ENCODE results near the gene AUH.

Gene AUH

DNA sequence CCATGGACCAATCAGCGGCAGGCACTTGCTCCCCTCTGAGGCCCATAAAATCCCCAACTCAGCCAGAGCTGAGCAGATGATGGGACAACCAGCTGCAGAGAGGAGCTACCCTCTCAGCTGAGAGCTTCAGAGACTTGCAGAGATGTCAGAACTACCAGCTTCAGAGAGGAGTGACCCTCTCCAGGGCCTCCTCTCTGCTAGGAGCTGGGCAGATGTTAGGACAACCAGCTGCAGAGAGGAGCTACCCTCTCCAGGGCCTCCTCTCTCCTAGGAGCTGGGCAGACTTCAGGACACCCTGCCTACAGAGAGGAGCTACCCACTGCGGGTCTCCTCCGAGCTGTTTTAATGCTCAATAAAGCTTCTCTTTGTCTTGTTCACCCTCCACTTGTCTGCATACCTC lies 3.0 kb upstream of the AUH start:
- Histone ChIP-seq H3K4me3 (replicated peaks; ENCODE audit: insufficient read depth, low read length) (no peak overlapping the region), H3K27ac (replicated peaks) (no peak overlapping the region), H3K27me3 (ENCODE audit: insufficient read depth, poor library complexity, severe bottlenecking) (no peaks in the 10 kb centered on the region)
- DNase-seq (ENCODE audit: low read depth in 1 of 2, low spot score in 1 of 2), result no peak
- TF ChIP-seq POLR2AphosphoS5 (IDR thresholded peaks at IDR 0.05; ENCODE audit: low read depth) (no peak), GABPA (IDR thresholded peaks at IDR 0.05; ENCODE audit: low read depth) (no peak), SPI1 (IDR thresholded peaks at IDR 0.05; ENCODE audit: borderline replicate concordance, low read depth) (no peak)
- TF ChIP-seq, protein P1, sequence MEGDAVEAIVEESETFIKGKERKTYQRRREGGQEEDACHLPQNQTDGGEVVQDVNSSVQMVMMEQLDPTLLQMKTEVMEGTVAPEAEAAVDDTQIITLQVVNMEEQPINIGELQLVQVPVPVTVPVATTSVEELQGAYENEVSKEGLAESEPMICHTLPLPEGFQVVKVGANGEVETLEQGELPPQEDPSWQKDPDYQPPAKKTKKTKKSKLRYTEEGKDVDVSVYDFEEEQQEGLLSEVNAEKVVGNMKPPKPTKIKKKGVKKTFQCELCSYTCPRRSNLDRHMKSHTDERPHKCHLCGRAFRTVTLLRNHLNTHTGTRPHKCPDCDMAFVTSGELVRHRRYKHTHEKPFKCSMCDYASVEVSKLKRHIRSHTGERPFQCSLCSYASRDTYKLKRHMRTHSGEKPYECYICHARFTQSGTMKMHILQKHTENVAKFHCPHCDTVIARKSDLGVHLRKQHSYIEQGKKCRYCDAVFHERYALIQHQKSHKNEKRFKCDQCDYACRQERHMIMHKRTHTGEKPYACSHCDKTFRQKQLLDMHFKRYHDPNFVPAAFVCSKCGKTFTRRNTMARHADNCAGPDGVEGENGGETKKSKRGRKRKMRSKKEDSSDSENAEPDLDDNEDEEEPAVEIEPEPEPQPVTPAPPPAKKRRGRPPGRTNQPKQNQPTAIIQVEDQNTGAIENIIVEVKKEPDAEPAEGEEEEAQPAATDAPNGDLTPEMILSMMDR (IDR thresholded peaks at IDR 0.05; ENCODE audit: insufficient read depth, low read length), result no peak
- TF ChIP-seq, protein P2, sequence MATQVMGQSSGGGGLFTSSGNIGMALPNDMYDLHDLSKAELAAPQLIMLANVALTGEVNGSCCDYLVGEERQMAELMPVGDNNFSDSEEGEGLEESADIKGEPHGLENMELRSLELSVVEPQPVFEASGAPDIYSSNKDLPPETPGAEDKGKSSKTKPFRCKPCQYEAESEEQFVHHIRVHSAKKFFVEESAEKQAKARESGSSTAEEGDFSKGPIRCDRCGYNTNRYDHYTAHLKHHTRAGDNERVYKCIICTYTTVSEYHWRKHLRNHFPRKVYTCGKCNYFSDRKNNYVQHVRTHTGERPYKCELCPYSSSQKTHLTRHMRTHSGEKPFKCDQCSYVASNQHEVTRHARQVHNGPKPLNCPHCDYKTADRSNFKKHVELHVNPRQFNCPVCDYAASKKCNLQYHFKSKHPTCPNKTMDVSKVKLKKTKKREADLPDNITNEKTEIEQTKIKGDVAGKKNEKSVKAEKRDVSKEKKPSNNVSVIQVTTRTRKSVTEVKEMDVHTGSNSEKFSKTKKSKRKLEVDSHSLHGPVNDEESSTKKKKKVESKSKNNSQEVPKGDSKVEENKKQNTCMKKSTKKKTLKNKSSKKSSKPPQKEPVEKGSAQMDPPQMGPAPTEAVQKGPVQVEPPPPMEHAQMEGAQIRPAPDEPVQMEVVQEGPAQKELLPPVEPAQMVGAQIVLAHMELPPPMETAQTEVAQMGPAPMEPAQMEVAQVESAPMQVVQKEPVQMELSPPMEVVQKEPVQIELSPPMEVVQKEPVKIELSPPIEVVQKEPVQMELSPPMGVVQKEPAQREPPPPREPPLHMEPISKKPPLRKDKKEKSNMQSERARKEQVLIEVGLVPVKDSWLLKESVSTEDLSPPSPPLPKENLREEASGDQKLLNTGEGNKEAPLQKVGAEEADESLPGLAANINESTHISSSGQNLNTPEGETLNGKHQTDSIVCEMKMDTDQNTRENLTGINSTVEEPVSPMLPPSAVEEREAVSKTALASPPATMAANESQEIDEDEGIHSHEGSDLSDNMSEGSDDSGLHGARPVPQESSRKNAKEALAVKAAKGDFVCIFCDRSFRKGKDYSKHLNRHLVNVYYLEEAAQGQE (IDR thresholded peaks at IDR 0.05; ENCODE audit: insufficient replicate concordance, low read depth), result no peak

DNA sequence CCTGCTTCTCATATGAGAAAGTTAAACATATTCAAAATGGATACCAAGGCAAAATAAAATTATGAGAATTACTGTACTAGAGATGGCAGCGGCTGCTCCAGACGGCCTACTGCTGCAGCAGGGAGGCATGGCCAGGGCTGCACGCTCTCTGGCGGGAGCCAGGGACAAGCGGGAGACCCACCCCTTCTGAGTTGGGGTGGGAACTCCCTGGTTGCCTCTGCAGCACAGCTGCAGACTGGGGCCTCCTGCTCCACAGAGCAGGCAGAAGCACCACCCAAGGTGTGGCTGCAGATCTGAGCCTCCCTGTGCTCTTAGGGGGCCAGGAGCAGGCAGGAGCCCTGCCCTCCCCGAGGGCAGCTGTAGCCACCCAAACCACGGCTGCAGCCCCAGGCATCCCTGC lies 2.3 kb upstream of the AUH start:
- TF ChIP-seq, protein P1 (IDR thresholded peaks at IDR 0.05; ENCODE audit: insufficient read depth, low read length), result no peak
- no peak for TF ChIP-seq SPI1 (IDR thresholded peaks at IDR 0.05; ENCODE audit: borderline replicate concordance, low read depth)
- TF ChIP-seq, protein P2 (IDR thresholded peaks at IDR 0.05; ENCODE audit: insufficient replicate concordance, low read depth), result no peak
- no peak for TF ChIP-seq GABPA (IDR thresholded peaks at IDR 0.05; ENCODE audit: low read depth)
- TF ChIP-seq POLR2AphosphoS5 (IDR thresholded peaks at IDR 0.05; ENCODE audit: low read depth), result no peak
- no peak for DNase-seq (ENCODE audit: low read depth in 1 of 2, low spot score in 1 of 2)

DNA sequence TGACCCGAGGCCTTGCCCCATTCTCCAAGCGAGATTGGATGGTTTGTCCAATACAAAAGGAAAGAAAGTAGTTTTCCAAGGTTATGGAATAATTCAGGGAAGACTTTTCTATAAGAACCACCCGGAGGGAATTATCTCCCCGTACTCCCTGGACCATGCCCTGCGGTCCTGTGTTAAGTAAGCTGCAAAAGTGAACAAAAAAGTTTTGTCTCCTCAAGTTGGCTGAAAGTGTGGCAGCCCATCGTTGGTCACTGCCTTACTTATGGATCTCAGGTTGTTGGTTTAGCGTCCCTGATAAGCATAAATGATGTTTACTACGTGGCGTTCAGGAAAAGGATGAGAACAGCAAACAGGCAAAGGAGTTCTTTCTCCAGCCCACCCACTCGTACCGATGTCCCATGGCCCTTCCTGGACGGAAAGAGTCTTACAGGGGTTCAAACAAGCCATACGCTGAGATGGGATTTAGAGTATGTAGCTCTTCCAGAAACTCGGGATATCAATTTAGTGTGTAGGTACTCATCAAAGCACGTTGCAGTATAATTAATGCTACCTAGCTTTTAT lies 413 bp upstream of the AUH start:
- DNase-seq (ENCODE audit: low read depth in 1 of 2, low spot score in 1 of 2), result no peak
- peak overlapping the region; percentile 23; the same call in 1 of the 2 replicates for H3K4me3 ChIP-seq (replicated peaks; ENCODE audit: insufficient read depth, low read length)
- no peaks in the 10 kb centered on the region for H3K27me3 ChIP-seq (ENCODE audit: insufficient read depth, poor library complexity, severe bottlenecking)
- H3K27ac ChIP-seq (replicated peaks), result no peak overlapping the region
- TF ChIP-seq, protein P1 (IDR thresholded peaks at IDR 0.05; ENCODE audit: insufficient read depth, low read length), result no peak
- no peak for TF ChIP-seq POLR2AphosphoS5 (IDR thresholded peaks at IDR 0.05; ENCODE audit: low read depth)
- TF ChIP-seq, protein P2 (IDR thresholded peaks at IDR 0.05; ENCODE audit: insufficient replicate concordance, low read depth), result no peak
- no peak for TF ChIP-seq GABPA (IDR thresholded peaks at IDR 0.05; ENCODE audit: low read depth)
- no peak for TF ChIP-seq SPI1 (IDR thresholded peaks at IDR 0.05; ENCODE audit: borderline replicate concordance, low read depth)

More for the DNA sequence above, 2.3 kb upstream of the AUH start:
- H3K4me3 ChIP-seq (replicated peaks; ENCODE audit: insufficient read depth, low read length), result no peak overlapping the region
- no peak overlapping the region for H3K27ac ChIP-seq (replicated peaks)
- no peaks in the 10 kb centered on the region for H3K27me3 ChIP-seq (ENCODE audit: insufficient read depth, poor library complexity, severe bottlenecking)
